Measurements from ENCODE around the gene ABCB6.

ABCB6 gene

DNA sequence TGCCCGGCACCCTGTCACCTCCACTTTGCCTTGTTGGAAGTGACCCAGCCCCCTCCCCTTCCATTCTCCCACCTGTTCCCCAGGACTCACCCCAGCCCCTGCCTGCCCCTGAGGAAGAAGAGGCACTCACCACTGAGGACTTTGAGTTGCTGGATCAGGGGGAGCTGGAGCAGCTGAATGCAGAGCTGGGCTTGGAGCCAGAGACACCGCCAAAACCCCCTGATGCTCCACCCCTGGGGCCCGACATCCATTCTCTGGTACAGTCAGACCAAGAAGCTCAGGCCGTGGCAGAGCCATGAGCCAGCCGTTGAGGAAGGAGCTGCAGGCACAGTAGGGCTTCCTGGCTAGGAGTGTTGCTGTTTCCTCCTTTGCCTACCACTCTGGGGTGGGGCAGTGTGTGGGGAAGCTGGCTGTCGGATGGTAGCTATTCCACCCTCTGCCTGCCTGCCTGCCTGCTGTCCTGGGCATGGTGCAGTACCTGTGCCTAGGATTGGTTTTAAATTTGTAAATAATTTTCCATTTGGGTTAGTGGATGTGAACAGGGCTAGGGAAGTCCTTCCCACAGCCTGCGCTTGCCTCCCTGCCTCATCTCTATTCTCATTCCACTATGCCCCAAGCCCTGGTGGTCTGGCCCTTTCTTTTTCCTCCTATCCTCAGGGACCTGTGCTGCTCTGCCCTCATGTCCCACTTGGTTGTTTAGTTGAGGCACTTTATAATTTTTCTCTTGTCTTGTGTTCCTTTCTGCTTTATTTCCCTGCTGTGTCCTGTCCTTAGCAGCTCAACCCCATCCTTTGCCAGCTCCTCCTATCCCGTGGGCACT, 36.2 kb downstream of the ABCB6 start:
- DNase-seq = no peak

DNA sequence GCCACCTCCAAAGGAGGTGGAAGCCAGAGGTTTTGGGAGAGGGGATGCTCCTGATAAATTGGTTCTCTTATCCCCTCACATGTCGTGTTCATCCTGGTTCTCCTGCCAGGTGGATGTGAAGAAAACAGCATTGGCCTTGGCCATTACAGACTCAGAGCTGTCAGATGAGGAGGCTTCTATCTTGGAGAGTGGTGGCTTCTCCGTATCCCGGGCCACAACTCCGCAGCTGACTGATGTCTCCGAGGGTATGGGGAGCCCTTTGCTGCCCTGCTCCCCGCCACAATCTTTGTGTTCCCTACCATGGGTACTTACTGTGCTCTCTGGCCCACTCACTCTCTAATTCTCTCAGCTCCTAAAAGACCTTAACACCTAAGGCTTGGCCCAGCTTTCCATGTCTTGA, 37.2 kb downstream of the ABCB6 start:
- DNase-seq = no peak

DNA sequence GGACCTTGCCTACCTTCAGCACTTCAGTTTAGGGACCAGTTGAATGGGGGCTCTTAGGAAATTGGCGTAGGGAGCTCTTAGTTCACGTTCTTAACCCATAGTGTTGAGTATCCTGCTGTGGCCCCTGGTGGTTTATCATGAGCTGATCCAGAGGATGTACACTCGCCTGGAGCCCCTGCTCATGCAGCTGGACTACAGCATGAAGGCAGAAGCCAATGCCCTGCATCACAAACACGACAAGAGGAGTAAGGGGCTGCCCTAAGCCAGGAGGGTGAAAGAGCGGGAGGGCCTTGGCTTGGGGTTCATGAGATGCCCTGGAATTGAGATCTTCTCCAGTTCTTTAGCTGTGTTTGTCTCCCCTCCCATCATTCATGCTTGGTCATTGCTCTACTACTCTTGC, 37.8 kb downstream of the ABCB6 start:
- DNase-seq = no peak

GRCh38 chr2:219179601-219180465, 38.9 kb downstream of the ABCB6 start:
- DNase-seq = no peak

DNA sequence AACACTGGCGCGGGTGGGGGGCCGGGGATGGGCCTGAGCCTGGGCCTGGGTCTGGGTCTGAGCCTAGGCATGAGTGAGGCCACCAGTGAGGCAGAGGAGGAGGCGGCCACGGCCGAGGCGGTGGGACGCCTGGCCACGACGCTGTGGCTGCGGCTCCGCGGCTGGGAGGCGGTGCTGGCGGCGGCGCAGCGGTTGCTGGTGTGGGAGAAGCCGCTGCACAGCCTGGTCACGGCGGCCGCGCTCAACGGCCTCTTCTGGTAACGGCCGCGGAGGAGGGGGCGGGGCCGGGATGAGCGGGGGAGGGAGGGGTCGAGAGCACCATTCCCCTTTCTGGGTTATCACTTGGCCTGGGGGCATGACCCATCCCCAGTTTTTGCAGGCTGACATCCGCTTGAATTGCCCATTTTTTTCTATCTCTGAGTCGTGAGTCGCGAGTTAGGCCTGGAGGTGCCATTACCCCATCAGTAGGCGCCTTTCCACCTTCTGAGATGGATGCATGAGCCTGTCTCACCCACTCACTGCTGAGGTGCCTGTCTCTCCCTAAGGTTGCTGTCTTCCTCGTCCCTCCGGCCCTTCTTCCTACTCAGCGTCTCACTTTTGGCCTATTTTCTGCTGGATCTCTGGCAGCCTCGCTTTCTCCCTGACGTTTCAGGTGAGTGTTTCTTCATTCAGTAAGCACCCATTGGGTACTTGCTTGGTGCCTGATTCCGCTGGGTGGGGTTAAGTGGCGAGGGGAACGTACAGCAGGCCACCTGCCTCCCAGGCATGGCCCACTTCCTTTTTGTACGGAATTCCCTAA, 40.2 kb downstream of the ABCB6 start:
- DNase-seq = no peak

DNA sequence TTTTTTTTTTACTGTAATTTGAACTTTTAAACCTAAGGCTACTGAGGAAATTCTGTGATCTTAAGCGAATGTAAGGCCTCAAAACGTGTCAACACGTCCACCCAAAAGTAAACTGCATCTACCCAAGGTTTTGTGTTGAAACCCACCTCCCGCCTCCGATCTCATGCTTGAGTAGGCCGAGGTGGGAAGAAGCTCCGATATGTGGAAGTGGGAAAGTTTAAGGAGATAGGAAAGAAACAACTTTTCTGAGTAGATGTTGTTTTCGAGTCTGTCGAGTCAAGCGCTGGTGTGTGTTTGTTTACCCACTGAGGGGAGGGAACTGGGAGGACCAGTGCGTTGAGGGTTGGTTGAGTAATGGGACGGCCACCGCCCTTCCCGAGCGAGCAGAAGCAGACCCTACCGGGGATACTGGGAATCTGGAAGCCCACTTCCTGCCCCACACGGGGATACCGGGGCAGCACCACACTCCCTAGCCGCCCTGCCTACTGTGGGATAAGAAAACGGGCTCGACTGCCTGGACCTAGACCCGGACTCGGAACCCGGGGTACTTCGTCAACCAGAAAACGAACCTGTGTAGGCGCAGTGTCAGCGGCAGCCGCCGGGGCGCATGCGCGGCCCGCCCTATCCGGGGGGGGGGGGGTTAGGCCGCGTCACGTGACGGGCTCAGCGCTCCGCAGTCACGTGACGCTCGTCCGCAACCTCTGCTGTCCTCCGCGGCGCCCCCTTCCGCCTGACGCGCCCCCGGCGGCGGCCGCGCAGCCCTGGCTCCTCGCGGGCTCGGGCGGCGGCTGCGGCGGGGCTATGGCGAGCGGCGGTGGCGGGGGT, 41.0 kb downstream of the ABCB6 start, which contains the start of gene RETREG2:
Gene RETREG2, plus strand, starts transcription at position 724 of the 825 bp plus-strand sequence. Its CDS starts 78 bp downstream, at position 802.
- peak; percentile 68 for DNase-seq

- peak; percentile 57 for DNase-seq
These were observed 41.8 kb downstream of the ABCB6 start, which contains the start of gene CNPPD1 for GRCh38 chr2:219176818-219177551. Gene CNPPD1, minus strand, starts transcription at chr2:219176925. Its CDS starts 97 bp downstream, at chr2:219176828.

GRCh38 chr2:219175928-219176817, 42.6 kb downstream of the ABCB6 start:
- DNase-seq = no peak

DNA sequence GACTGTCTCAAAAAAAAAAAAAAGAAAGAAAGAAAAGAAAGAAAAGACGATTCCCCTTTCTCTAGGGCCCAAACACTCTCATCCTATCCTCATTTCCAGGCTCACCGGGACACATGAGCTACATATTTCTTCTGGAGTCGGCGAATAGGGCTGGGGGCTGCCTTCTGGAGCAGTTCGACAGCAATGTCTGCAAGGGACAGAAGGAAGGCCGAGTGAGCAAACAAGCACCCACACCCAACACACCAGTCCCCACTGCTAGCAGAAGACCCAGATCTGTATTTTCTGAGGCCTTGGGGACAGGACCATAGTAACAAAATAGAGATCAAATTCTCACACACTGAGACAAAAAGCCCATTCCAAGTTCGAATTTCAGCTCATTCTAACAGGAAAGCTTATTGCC, 43.3 kb downstream of the ABCB6 start:
- DNase-seq = no peak

DNA sequence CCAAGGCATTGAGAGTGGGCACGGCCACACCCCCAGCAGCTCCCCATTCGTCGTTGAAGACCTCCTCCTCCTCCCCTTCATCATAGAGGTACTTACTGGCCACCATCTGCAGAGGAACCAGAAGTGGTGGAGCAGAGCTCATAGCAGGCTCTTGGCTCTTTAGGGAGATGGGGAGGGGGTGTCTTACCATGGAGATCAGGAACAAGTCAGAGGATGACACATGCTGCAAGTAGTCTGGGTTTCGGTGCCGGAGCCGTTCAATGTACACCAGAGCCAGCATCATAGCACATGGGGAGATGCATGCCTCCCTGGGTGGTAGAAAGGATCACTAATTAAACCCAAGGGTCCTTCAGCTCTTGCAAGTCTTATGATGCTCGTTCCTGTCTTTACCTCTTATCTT, 44.0 kb downstream of the ABCB6 start:
- no peak for DNase-seq

DNA sequence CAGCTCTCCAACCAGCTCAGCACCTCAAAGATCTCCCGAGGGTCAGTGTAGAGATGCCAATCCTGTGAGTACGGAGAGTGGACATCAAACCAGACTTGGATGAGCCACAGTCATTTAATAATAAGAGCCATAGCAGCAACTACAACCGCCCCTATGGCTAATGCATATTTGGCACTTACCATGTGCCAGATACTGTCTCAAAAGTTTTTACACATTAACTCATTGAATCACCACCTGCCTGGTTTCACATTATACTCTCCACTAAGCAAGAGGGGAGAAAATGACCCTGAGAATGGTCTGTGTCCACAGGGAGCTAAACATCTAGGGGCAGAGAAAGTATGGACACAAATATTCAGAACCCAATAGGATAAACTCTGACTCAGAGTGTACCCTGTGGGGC, 44.6 kb downstream of the ABCB6 start:
- DNase-seq = no peak

DNA sequence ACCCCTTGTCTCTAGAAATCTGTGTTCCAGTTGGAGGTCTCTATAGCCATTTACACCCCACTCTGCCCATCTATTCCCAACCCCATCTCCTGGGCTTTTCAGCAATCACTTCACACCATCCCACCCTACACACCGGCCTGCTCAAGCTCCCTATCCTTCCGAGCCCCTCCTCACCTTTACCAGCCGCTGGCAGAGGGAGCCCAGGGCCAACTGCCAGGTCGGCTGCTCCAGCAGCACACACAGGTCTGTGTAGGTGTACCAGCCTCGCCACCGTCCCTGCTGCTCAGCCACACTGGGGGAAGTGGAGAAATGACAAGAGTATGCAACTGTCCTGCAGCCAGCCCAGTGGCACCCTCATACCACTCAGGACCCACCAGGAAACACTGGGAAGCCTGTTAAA, 45.6 kb downstream of the ABCB6 start:
- DNase-seq = no peak

DNA sequence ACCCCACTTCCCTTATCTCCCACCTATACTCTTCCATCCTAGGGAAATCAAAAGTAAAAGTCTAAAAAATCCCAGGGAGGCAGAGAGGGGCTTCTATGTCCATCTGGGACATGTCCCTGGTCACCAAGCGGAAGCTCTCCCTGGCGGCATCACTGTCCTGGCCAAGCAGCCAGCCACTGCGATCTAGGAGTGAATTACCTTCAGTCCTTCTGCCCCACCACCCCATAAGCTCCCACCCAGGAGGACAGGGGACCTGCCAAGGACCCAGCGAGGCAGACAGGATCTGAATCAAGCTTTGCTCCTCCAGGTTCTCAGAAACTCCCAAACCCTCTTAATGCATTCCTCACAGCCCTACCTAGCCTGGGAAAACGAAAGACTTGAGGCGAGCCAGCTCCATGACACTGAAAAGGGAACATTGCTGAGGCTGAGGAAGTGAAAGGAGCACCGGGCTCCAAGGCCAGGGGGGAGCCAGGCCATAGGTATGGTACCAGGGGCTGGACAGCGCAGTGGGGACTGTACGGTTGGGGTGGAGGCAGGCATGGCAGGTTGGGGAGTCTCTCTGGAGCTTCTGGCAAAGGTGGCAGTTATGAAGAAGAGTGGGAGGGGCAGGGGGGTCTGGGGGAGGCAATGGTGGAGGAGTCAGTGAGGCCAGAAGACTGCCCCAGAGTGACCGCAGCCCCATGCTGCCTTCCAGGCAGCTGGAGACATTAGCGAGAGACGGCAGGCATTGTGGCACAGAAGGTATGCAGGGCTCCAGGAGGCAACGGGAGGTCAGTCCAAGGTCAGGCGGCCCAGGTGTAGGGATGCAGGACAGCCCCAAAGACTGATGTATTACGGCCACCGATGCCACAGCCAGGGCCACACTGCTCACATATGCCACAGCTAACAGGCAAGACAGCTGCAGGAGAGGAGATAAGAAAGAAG, 46.3 kb downstream of the ABCB6 start:
- no peak for DNase-seq

- DNase-seq = no peak
These were observed 47.5 kb downstream of the ABCB6 start for GRCh38 chr2:219171231-219171651.

DNA sequence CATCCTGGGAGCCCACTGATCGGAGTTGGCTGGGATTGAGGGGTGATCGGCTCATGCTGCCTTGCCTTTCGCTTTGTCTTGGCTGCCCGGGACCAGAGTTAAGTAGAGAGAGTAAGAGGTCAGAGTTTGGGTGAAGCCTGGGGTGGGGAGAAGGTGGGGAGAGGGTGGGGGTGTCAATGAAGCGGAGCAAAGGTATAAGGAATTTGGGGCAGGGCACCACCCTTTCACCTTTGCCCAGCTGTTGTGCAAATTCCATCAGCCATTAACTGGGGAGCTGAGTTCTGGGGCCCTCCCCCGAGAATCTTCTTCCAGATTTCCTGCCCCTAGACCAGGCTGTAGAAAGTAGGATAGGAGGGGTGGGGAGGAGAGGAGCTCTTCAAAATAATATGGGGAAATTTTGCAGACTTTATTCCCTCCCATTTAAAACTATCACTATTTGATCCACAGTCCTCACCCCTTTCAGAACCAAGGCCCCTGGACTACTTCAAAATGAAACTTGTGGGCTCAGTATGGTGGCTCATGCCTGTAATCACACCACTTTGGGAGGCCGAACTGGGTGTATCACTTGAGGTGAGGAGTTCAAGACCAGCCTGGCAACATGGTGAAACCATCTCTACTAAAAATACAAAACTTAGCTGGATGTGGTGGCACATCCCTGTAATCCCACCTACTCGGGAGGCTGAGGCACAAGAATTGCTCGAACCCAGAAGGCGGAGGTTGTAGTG, 48.7 kb downstream of the ABCB6 start, which contains the start of gene SLC23A3:
Gene SLC23A3, minus strand, starts transcription at position 100 of the 725 bp plus-strand sequence. Its CDS starts 45 bp downstream, at position 55.
- no peak for DNase-seq

GRCh38 chr2:219168932-219169331, 49.8 kb downstream of the ABCB6 start:
- no peak for DNase-seq

GRCh38 chr2:219168526-219168925, 50.2 kb downstream of the ABCB6 start:
- no peak for DNase-seq

- DNase-seq = no peak
These were observed 50.8 kb downstream of the ABCB6 start for GRCh38 chr2:219167997-219168396.

Measured in NCI-H1092 (cell line).